ENCODE measurements around the gene COL25A1. TPM values are rescaled to one million over a fixed set of nuclear protein-coding genes. Genes with fewer than 3 reads are reported as not detected.
"Not testable (repeated sequence)": the region's sequence is repeated elsewhere in the genome, so short reads cannot be mapped to it uniquely, and the experiment has no call there.

COL25A1 gene
- total RNA-seq, 2 donors from 2014 or later = 0.47 TPM; not detected in 1

DNA sequence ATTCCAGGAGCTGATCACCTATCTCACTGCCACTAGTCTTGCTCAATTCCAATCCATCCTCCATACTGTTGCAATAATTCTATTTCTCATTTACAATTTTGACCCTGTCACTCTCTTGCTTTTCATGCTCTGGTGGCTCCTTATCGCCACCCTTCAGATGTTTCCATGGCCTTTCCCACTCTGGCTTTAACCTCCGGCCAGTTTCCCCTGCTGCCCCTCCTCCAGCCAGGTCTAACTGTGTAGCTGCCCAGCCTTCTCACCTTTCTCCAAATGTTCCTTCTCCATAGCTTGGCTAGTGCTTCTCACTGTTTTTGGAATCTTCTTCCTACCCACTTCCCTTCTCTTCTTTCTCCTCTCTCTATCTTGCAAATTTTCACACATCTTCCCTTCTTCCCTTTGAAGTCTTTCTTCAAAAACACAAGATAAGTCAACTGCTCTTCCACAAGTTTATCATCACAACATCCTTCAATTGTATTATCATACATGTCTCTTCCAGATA lies 153.8 kb downstream of the COL25A1 start:
- Mint-ChIP-seq H3K4me1 (no peaks in the 10 kb centered on the region), H3K27me3 (peaks cover 9% of the 10 kb centered on the region), H3K36me3 (ENCODE audit: low read depth) (no peaks in the 10 kb centered on the region), H3K4me3 (no peak overlapping the region), H3K27ac (no peak overlapping the region)
- no peak for ATAC-seq
- no peak for DNase-seq
- no peaks in the 10 kb centered on the region for H3K9me3 ChIP-seq (ENCODE audit: control insufficient read depth, low read length, poor library complexity, severe bottlenecking)

DNA sequence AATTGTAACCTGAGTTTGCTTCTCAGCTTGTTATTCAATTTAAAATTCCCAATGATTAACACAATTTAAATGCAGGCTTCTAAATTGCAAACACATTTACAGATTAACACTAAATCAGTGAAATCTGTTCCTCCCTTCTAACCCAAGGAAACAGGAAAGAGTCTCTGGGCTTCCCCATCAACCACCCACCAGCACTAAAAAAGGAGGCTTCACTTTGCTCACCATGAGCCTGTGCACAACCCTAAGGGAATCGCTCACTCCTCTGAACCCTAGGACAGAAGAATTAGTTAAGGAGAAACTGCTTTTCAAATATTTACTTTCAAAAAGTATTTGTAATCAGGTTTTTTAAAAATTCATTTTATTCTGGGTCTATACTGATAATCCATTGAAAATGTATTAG lies 155.3 kb downstream of the COL25A1 start:
- Mint-ChIP-seq H3K36me3 (ENCODE audit: low read depth) (no peaks in the 10 kb centered on the region), H3K4me3 (no peak overlapping the region), H3K4me1 (no peaks in the 10 kb centered on the region), H3K27me3 (peaks cover 4% of the 10 kb centered on the region), H3K27ac (no peak overlapping the region)
- no peaks in the 10 kb centered on the region for H3K9me3 ChIP-seq (ENCODE audit: control insufficient read depth, low read length, poor library complexity, severe bottlenecking)
- ATAC-seq (no peak), DNase-seq (no peak)

DNA sequence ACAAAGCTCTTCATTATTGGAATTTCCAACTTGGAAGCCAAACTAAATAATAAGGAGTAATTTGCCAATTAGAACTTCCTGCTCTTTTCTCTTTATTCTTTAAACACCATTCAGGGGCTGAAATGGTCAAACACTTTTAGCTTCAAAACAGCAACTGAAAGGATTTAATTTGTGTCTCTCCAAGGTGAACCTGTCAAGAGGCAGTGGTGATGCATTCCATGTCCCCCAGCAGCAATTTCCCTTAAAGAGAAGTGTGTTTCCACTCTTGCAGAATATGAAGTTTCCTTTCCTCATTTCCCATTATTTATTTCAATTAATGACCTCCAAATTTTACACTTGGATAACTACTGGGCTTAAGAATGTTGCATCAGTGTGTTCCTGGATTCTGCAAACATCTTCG lies 156.0 kb downstream of the COL25A1 start:
- no peaks in the 10 kb centered on the region for H3K9me3 ChIP-seq (ENCODE audit: control insufficient read depth, low read length, poor library complexity, severe bottlenecking)
- Mint-ChIP-seq H3K27ac (no peak overlapping the region), H3K36me3 (ENCODE audit: low read depth) (no peaks in the 10 kb centered on the region), H3K27me3 (peaks cover 4% of the 10 kb centered on the region), H3K4me3 (no peak overlapping the region), H3K4me1 (no peaks in the 10 kb centered on the region)
- DNase-seq (no peak), ATAC-seq (no peak)

DNA sequence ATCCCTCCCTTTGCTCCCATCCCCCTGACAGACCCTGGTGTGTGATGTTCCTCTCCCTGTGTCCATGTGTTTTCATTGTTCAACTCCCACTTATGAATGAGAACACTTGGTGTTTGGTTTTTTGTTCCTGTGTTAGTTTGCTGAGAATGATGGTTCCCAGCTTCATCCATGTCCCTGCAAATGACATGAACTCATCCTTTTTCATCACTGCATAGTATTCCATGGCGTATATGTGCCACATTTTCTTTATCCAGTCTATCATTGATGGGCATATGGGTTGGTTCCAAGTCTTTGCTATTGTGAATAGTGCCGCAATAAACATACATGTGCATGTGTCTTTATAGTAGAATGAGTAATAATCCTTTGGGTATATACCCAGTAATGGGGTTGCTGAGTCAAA lies 164.3 kb downstream of the COL25A1 start:
- not testable (repeated sequence) for DNase-seq; ATAC-seq; H3K4me1 Mint-ChIP-seq; H3K27ac Mint-ChIP-seq; H3K4me3 Mint-ChIP-seq; H3K9me3 ChIP-seq (ENCODE audit: control insufficient read depth, low read length, poor library complexity, severe bottlenecking); H3K36me3 Mint-ChIP-seq (ENCODE audit: low read depth); H3K27me3 Mint-ChIP-seq

DNA sequence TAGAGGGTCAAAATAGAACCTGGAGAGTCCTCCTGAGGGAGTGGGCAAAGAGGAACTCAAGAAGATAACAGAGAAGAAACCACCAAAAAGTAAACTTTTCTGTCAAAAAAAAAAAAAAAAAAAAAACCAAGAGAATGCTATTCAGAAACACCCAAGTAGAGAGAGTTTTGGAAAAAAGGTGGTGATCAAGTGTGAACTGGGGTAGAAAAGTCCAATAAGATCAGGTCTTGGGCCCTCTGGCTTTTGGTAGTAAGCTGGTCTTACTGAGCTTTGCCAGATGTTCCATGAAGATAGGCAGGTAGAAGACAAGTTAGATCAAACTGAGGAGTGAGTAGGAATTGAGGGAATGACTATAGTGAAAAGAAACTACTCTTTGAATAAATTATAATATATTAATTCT lies 167.5 kb downstream of the COL25A1 start:
- Mint-ChIP-seq H3K36me3 (ENCODE audit: low read depth) (no peaks in the 10 kb centered on the region), H3K4me3 (no peak overlapping the region)
- ATAC-seq = no peak

DNA sequence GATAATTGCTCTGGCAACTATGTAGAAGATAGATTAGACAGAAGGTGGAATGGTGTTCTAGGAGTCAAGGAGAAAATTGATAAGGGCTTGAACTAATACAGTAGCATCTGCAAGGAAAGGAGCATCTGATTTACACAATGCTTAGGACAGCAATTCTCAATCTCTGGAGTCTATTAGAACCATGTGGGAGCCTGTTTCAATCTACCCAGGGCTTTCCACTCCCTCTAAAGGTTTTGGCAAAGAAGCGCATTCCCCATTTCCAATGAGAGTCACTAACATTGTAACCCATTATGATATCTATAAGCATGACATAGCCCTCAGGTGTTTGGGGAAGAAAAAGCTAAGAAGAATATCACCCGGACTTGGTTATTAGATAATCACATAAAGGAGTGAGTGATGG lies 168.2 kb downstream of the COL25A1 start:
- H3K9me3 ChIP-seq (ENCODE audit: control insufficient read depth, low read length, poor library complexity, severe bottlenecking) = no peaks in the 10 kb centered on the region
- Mint-ChIP-seq H3K4me1 (no peaks in the 10 kb centered on the region), H3K36me3 (ENCODE audit: low read depth) (no peaks in the 10 kb centered on the region), H3K4me3 (no peak overlapping the region), H3K27me3 (peaks cover 7% of the 10 kb centered on the region), H3K27ac (no peak overlapping the region)
- no peak for DNase-seq
- ATAC-seq = no peak

More for the DNA sequence above, 167.5 kb downstream of the COL25A1 start:
- H3K4me1 Mint-ChIP-seq = no peaks in the 10 kb centered on the region
- no peaks in the 10 kb centered on the region for H3K9me3 ChIP-seq (ENCODE audit: control insufficient read depth, low read length, poor library complexity, severe bottlenecking)
- no peak overlapping the region for H3K27ac Mint-ChIP-seq
- H3K27me3 Mint-ChIP-seq = peaks cover 7% of the 10 kb centered on the region
- DNase-seq = no peak

DNA sequence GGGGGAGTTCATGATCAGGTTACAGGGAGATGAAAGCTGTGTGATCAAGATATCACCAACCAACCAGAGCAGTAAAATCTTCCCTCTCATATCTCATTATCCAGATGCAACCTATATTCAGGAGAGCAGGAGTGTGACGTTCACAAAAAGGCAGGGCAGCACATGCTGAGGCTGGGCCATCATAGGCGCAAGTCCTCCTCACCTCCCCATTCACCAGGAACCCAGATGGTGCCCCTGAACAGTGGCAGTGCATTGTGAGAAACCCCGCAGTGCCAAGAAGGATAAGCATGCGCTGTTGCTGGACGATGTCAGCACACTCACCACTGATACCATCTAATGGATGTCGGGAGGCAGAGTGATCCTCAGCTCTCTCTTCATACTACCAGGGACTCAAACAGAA lies 170.9 kb downstream of the COL25A1 start:
- H3K27ac Mint-ChIP-seq = no peak overlapping the region

DNA sequence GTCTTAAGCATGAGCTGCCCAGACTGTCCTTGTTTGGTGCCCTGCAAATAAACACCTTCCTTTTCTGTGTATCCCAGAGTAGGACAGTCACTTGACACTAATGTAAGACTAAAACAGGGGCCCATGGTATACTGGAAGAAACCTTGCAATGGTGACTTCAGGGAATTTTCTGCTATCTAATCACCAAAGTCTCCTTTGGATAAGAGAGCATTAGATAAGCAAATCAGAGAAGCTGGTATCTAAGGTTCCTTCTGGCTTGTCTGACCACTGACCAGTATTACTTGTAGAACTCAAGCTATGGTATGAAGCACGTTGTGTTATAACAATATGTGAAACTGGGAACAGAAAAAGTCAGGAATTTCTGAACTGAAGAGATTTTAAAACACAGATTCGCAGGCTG lies 173.9 kb downstream of the COL25A1 start:
- Mint-ChIP-seq H3K27me3 (peaks cover 23% of the 10 kb centered on the region), H3K36me3 (ENCODE audit: low read depth) (no peaks in the 10 kb centered on the region), H3K4me3 (no peak overlapping the region), H3K4me1 (no peaks in the 10 kb centered on the region), H3K27ac (no peak overlapping the region)
- no peak for DNase-seq
- no peak for ATAC-seq
- H3K9me3 ChIP-seq (ENCODE audit: control insufficient read depth, low read length, poor library complexity, severe bottlenecking) = no peaks in the 10 kb centered on the region

More for the DNA sequence above, 170.9 kb downstream of the COL25A1 start:
- Mint-ChIP-seq H3K4me1 (no peaks in the 10 kb centered on the region), H3K27me3 (peaks cover 12% of the 10 kb centered on the region), H3K4me3 (no peak overlapping the region), H3K36me3 (ENCODE audit: low read depth) (no peaks in the 10 kb centered on the region)
- no peaks in the 10 kb centered on the region for H3K9me3 ChIP-seq (ENCODE audit: control insufficient read depth, low read length, poor library complexity, severe bottlenecking)
- DNase-seq = no peak
- no peak for ATAC-seq

DNA sequence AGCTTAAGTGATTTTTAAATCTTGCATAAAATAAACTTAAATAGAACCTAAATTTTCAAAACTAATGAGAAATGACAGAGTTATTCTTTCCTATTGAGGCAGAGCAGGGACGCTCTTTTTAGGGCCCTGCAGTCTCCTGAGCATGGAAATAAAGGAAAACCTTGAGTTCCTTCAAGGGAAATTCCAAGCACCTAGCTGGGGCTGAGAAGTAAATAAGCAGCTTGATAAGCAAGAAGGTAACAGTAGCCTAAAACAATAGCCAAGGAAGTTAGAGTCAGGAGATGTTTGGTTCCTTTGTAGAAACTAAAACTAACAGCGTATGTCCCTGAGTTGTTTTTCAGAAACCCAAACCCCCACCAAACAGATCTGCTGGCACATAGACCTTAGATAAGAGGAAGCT lies 174.6 kb downstream of the COL25A1 start:
- DNase-seq = no peak
- H3K36me3 Mint-ChIP-seq (ENCODE audit: low read depth) = no peaks in the 10 kb centered on the region
- peaks cover 23% of the 10 kb centered on the region for H3K27me3 Mint-ChIP-seq
- no peaks in the 10 kb centered on the region for H3K4me1 Mint-ChIP-seq
- H3K9me3 ChIP-seq (ENCODE audit: control insufficient read depth, low read length, poor library complexity, severe bottlenecking) = no peaks in the 10 kb centered on the region
- no peak for ATAC-seq
- H3K27ac Mint-ChIP-seq = no peak overlapping the region
- no peak overlapping the region for H3K4me3 Mint-ChIP-seq

DNA sequence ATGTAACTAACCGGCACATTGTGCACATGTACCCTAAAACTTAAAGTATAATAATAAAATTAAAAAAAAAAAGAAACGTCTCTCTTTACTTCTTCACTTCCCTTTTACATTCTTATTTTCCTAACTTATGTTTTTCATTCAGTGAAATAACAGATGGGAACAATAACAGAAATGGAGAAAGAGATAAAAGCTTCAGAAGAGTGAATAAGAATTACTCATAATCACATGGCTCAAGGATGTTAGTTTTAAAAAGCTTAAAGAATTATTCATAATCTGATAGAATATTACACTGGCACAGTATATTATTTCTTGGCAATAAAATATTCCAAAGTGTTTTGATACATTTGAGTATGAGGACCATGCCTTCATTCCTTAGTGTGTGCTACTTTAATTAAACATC lies 175.6 kb downstream of the COL25A1 start:
- H3K27me3 Mint-ChIP-seq = peaks cover 24% of the 10 kb centered on the region
- no peak for DNase-seq
- H3K9me3 ChIP-seq (ENCODE audit: control insufficient read depth, low read length, poor library complexity, severe bottlenecking) = no peaks in the 10 kb centered on the region
- H3K4me3 Mint-ChIP-seq = no peak overlapping the region
- no peak for ATAC-seq
- no peak overlapping the region for H3K27ac Mint-ChIP-seq
- no peaks in the 10 kb centered on the region for H3K36me3 Mint-ChIP-seq (ENCODE audit: low read depth)
- no peaks in the 10 kb centered on the region for H3K4me1 Mint-ChIP-seq

DNA sequence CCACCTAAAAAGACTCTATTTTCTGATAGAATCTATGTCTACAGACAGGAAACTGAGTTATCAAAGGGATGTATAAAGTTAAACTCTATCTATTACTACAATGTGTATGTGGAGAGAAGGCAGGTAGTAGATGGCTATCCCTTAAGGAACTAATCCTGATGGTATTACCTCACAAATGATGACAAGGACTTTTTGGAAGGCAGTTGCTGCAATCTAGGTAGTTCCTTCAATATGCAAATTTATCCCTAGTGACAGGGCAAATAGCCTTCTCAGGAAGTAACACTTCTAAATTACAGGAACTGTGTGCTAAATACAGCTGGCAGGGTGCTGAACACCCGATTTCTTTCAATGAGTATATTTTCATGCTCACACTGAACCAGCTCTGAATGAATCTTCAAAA lies 177.4 kb downstream of the COL25A1 start:
- H3K36me3 Mint-ChIP-seq (ENCODE audit: low read depth) = no peaks in the 10 kb centered on the region

DNA sequence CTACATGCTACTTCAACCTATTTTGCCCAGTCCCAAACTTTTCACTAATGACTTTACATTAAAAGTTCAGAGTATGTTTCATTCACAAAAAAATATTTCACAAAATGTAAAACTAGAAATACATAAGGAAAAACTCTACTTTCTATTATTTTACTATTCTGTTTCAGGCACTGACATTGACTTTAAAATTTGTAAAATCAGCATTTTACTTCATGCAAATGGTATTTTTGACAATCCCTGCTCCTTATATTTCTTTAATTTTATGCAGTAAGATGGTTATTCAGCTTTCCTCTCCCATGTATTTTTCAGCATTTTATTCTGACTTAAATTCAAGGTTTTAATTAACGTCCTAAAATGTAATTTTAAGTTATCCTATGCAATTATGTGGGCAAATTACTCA lies 178.5 kb downstream of the COL25A1 start:
- Mint-ChIP-seq H3K4me3 (no peak overlapping the region), H3K4me1 (no peaks in the 10 kb centered on the region), H3K27ac (no peak overlapping the region), H3K36me3 (ENCODE audit: low read depth) (no peaks in the 10 kb centered on the region), H3K27me3 (peaks cover 38% of the 10 kb centered on the region)
- ATAC-seq = no peak
- H3K9me3 ChIP-seq (ENCODE audit: control insufficient read depth, low read length, poor library complexity, severe bottlenecking) = no peaks in the 10 kb centered on the region
- no peak for DNase-seq

More for the DNA sequence above, 177.4 kb downstream of the COL25A1 start:
- H3K9me3 ChIP-seq (ENCODE audit: control insufficient read depth, low read length, poor library complexity, severe bottlenecking) = no peaks in the 10 kb centered on the region
- ATAC-seq (no peak), DNase-seq (no peak)
- peaks cover 29% of the 10 kb centered on the region for H3K27me3 Mint-ChIP-seq
- no peaks in the 10 kb centered on the region for H3K4me1 Mint-ChIP-seq
- no peak overlapping the region for H3K27ac Mint-ChIP-seq
- H3K4me3 Mint-ChIP-seq = no peak overlapping the region

DNA sequence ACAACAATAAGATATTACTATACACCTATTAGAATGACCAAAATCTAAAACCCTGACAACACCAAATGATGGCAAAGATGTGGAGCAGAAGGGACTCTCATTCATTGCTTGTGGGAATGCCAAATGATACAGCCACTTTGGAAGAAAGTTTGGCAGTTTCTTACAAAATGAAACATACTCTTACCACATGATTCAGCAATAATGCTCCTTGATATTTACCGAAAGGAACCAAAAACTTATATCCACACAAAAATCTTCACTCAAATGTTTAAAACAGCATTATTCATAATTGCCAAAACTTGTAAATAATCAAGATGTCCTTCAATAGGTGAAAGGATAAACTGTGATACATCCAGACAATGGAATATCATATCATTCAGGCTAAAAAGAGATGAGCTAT lies 180.9 kb downstream of the COL25A1 start:
- DNase-seq = no peak
- Mint-ChIP-seq H3K4me3 (no peak overlapping the region), H3K27ac (no peak overlapping the region), H3K27me3 (peaks cover 41% of the 10 kb centered on the region), H3K4me1 (no peaks in the 10 kb centered on the region), H3K36me3 (ENCODE audit: low read depth) (peaks cover 2% of the 10 kb centered on the region)
- H3K9me3 ChIP-seq (ENCODE audit: control insufficient read depth, low read length, poor library complexity, severe bottlenecking) = no peaks in the 10 kb centered on the region
- no peak for ATAC-seq

DNA sequence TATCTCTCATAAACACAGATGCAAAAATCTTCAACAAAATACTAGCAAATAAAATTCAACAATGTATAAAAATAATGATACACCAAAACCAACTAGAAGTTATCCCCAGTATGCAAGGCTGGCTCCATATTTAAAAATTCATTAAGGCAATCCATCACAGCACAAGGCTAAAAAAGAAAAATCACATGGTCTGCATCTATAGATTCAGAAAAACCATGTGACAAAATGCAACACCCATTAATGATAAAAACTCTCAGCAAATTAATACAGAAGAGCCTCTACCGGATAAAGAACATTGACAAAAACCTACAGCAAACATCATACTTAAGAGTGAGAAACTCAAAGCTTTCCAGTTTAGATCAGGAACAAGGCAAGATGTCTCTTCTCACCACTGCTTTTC lies 182.6 kb downstream of the COL25A1 start:
- DNase-seq = no peak
- peaks cover 50% of the 10 kb centered on the region for H3K27me3 Mint-ChIP-seq
- peaks cover 2% of the 10 kb centered on the region for H3K36me3 Mint-ChIP-seq (ENCODE audit: low read depth)
- ATAC-seq = no peak
- H3K27ac Mint-ChIP-seq = no peak overlapping the region
- no peak overlapping the region for H3K4me3 Mint-ChIP-seq
- H3K4me1 Mint-ChIP-seq = no peaks in the 10 kb centered on the region
- H3K9me3 ChIP-seq (ENCODE audit: control insufficient read depth, low read length, poor library complexity, severe bottlenecking) = no peaks in the 10 kb centered on the region
